COLO668 (cell line): Measurements from ENCODE around the gene TNRC6A.
A peak's percentile ranks its signal among the peaks of the same experiment; 100 is the strongest.
"Not testable (repeated sequence)": the region's sequence is repeated elsewhere in the genome, so short reads cannot be mapped to it uniquely, and the experiment has no call there.

Experiments
- DNase-seq: peaks from one replicate; lab custom pipeline; 2025; ENCODE audit not compliant: unreplicated experiment; lab: John Stamatoyannopoulos, UW

Gene TNRC6A

GRCh38 chr16:24810951-24811843 is 81.7 kb downstream of the TNRC6A start:
- DNase-seq = no peak

DNA sequence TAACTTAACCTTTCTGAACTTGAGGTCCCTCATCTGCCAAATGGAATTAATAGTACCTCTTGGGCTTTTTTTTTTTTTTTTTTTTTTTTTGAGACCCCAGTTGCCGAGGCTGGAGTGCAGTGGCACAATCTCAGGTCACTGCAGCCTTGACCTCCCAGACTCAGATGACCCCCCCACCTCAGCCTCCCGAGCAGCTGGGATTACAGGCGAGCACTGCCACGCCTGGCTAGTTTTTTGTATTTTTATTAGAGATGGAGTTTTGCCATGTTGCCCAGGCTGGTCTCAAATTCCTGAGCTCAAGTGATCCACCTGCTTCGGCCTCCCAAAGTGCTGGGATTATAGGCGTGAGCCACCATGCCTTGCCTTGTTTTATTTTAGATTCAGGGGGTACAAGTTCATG is 83.4 kb downstream of the TNRC6A start:
- not testable (repeated sequence) for DNase-seq

DNA sequence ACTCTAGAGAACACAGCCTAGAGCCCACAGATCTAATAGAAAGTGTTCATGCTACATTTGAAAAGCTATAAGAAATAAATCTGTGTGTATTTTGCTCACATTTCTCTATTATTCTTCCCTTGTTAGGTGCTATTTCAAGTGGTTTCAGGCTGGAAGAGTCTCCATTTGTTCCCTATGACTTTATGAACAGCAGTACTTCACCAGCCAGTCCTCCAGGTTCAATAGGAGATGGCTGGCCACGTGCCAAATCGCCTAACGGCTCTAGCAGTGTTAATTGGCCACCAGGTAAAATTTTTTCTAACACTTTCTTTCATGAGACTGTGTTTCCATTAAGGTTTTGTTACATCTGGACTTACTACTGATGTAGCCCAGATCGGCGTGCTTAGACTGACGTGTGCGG is 85.6 kb downstream of the TNRC6A start:
- DNase-seq = no peak

DNA sequence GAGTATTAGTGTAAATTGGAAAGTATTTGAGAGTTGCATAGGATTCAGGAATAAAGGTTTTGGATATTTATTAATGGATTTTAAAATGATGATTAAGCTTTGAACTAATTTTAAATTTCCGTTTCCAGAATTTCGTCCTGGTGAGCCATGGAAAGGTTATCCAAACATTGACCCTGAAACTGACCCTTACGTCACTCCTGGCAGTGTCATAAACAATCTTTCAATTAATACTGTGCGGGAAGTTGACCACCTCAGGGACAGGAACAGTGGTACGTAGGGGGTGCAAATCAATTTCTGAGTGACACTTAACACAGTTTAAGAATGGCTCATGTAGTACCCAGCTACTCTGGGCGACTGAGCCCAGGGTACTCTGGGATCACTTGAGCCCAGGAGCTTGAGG is 87.2 kb downstream of the TNRC6A start:
- no peak for DNase-seq

GRCh38 chr16:24819462-24820040 is 90.1 kb downstream of the TNRC6A start:
- no peak for DNase-seq

GRCh38 chr16:24820522-24820921 is 91.1 kb downstream of the TNRC6A start:
- no peak for DNase-seq

- DNase-seq = no peak
These were observed 91.7 kb downstream of the TNRC6A start for GRCh38 chr16:24821129-24821528.

- DNase-seq = no peak
These were observed 93.1 kb downstream of the TNRC6A start for GRCh38 chr16:24822542-24822941.

- no peak for DNase-seq
These were observed 93.5 kb downstream of the TNRC6A start for GRCh38 chr16:24822974-24823373.

DNA sequence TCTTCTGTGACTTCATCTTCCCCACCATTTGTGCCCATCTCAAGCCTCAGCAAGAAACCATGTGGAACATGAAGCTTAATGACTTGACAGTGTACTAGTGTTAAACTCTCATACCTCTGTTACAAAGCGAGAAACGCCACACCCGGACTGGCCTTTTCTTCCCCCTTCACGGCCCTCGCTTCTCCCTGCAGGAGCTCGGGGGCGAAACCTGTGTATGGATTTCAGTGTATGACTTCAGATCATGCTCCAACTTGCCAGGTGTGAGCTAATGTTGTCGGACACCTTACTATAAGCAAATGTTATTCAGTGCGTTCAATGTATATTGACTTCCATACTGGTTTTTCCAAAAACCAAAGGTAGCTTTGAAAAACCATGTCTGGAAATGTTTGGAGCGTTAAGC is 96.2 kb downstream of the TNRC6A start:
- DNase-seq = no peak

DNA sequence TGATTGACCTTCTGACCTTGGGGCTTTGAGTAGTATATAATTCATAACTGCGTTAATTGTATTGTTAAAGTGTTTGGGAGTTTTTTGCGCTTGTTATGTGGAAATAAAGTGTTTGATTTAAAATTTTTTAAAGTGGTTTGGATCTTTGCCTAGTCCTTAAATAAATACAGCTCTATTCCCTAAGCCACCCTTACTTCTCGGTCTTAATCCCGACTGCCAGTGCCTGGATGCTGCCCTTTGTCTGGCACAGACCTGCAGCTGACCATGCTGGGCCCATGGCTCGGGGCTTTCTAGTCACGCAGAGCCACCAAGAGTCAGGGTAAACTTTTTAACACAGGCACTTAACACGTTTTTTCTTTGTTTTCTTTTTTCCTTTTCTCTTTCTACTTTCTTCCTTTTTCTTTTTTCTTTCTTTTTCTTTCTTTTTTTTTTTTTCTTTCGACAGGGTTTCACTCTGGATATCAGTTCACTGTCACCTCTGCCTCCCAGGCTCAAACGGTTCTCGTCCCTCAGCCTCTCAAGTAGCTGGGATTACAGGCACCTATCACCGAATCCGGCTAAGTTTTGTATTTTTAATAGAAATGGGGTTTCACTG is 96.7 kb downstream of the TNRC6A start:
- no peak for DNase-seq

DNA sequence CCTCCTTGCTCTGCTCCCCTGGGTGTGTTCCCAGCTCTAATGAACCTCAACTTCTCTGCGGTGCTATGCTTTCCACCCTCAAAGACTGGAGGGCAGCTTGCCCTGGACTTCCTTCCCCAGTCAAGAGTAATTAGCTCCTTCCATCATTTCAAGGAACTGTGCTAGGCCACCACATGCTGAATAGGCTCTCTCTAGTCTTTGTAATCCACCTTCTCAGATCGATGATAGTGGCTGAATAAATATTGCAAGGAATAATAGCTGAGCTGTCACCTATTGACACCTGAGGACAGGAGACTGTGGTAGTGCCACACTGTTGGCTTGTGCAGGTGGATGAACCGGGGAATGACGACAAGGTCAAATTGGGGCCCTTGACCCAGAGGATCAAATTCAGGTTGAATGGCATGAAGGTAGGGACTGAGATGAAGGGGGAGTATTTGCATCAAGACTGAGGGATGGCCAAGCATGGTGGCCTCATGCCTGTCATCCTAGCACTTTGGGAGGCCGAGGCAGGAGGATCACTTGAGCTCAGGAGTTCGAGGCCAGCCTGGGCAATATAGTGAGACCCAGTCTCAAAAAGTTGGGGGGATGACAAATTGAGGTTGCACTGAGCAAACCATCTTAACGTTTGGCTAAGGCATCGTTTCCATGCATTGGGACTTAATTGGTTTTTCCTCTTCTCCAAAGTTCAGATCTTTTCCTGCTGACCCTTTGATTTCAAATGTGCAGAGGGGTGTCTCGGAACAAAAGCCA is 97.5 kb downstream of the TNRC6A start:
- DNase-seq = no peak

DNA sequence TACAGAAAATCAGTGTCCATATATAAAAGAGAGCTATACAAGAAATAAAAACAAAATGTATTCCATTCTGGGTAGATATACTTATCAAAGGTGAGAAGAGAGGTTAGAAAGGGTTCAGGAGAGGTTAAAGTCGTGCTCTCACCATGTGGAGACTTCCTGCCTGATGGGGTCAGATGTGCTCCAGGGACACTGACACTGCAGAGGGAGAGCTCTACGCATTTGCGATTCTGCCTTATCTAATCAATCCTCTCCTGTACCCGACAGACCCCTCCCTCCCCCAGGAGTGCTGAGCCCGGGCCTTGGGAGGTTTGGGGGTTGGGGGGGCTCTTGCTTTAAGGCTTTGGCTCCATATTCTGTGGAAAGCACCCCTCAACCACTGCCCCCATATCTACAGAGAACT is 99.7 kb downstream of the TNRC6A start:
- no peak for DNase-seq

DNA sequence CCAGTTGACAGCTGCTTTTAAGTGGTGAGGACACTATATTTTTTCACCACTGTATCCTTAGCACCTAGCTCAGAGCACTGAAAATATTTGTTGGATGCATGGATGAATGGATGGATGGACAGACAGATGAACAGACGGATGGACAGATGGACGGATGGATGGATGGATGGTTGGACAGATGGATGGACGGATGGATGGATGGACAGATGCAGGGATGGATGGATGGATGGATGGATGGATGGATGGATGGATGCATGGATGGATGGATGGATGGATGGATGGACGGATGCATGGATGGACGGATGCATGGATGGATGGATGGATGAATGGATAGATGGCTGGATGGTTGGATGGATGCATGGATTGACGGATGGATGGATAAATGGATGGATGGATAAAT is 103.9 kb downstream of the TNRC6A start:
- no peak for DNase-seq

GRCh38 chr16:24834459-24835335 is 105.2 kb downstream of the TNRC6A start:
- DNase-seq = peak; percentile 4

- no peak for DNase-seq
These were observed 107.4 kb downstream of the TNRC6A start for GRCh38 chr16:24836836-24837235.

GRCh38 chr16:24837969-24838368 is 108.5 kb downstream of the TNRC6A start:
- DNase-seq = no peak

GRCh38 chr16:24838554-24839266 is 109.3 kb downstream of the TNRC6A start:
- no peak for DNase-seq

GRCh38 chr16:24839347-24839972 is 110.0 kb downstream of the TNRC6A start:
- no peak for DNase-seq
